Testis (tissue), 2 donors: ENCODE results near the gene DCXR.

Experiments
- POLR2A ChIP-seq: fragments of 450-650 bp; IDR thresholded peaks from one replicate; pipeline ENCODE4 v1.6.1; 2017; ENCODE audit warnings: antibody characterized with exemption, mild to moderate bottlenecking, moderate library complexity
- TF ChIP-seq, protein P1 (sequence below), 3 experiments: fragments of 450-650 bp in 2 of 3; fragments of 200-600 bp in 1 of 3; sonication (generic) in 1 of 3; IDR thresholded peaks; one replicate each; pipeline ENCODE4 v1.5.1; 2016 to 2019; ENCODE audit warnings: antibody characterized with exemption in 3 of 3, mild to moderate bottlenecking in 2 of 3, moderate library complexity in 1 of 3

DNA sequence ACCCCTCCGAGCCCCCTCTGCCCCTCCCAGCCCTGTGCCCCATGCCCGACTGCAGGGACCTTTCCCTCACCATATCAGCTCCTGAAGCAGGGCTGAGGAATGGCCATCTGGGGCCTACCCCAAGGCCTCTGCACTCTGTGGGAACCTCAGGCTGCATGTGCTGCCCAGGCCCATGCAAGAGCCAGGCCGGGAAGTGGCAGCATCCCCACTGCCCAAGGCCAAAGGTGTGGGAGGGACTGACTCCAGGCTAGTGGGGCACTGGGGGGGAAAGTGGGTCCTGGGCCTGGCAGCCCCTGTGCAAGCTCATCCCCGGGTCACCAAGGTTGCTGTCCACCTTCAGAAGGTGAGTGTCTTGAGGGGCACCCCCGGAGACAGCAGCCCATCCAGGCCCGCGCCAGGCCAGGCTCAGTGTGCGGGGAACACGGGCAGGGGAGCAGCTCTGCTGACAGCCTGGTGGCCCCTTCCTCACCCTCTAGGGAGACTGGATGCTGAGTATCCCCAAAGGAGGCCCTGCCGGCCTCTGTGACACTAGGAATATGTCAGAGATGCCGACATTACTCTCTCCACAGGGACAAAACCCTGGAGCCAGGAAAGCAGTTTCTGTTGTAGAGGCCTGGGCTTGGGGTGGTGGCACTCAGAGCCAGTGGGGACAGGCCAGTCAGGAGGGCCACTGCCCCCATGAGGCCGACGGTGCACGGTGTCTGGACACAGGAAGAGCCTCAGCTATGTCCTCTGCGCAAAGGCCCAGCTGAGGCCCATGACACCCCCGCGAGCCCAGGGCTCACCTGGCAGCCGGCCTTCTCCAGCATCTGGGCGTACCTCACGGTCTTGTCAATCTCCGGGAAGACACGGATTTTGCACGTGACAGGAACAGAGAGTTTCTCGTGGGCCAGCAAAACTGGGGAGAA is 24.8 kb upstream of the DCXR start:
- no peak for TF ChIP-seq POLR2A
- TF ChIP-seq, protein P1, sequence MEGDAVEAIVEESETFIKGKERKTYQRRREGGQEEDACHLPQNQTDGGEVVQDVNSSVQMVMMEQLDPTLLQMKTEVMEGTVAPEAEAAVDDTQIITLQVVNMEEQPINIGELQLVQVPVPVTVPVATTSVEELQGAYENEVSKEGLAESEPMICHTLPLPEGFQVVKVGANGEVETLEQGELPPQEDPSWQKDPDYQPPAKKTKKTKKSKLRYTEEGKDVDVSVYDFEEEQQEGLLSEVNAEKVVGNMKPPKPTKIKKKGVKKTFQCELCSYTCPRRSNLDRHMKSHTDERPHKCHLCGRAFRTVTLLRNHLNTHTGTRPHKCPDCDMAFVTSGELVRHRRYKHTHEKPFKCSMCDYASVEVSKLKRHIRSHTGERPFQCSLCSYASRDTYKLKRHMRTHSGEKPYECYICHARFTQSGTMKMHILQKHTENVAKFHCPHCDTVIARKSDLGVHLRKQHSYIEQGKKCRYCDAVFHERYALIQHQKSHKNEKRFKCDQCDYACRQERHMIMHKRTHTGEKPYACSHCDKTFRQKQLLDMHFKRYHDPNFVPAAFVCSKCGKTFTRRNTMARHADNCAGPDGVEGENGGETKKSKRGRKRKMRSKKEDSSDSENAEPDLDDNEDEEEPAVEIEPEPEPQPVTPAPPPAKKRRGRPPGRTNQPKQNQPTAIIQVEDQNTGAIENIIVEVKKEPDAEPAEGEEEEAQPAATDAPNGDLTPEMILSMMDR (IDR thresholded peaks at IDR 0.05), result no peak
